ENCODE data around the gene TMEM79. TPM values are rescaled to one million over a fixed set of nuclear protein-coding genes. Genes with fewer than 3 reads are reported as not detected.
A peak's percentile ranks its signal among the peaks of the same experiment; 100 is the strongest.

Gene TMEM79
- total RNA-seq, 1 experiment from 2014 or later, result 8.1 TPM

GRCh38 chr1:156241311-156241811 lies 42.8 kb upstream of the TMEM79 start:
- H3K4me3 Mint-ChIP-seq (ENCODE audit: unreplicated experiment), result no peak overlapping the region
- intact Hi-C loops (cut with micrococcal nuclease), result no loop called here
- H3K27ac Mint-ChIP-seq (ENCODE audit: low read depth, unreplicated experiment), result peak overlapping the region; percentile 42
- no TSS peak for BruUV-seq (replicated peaks)
- TF ChIP-seq CTCF (IDR thresholded peaks at IDR 0.05; ENCODE audit: unreplicated experiment), result no peak
- no peaks in the 10 kb centered on the region for H3K9me3 Mint-ChIP-seq (ENCODE audit: unreplicated experiment)
- CTCF ChIA-PET, result interaction anchor here (1.2 to 3.5 kb wide), 2 partner anchors 16 to 151 kb away, joined by 5 to 19 read pairs; no protein-coding TSS in a partner anchor
- H3K4me1 Mint-ChIP-seq (ENCODE audit: insufficient read depth, unreplicated experiment), result peaks cover 22% of the 10 kb centered on the region
- POLR2A ChIA-PET, result interaction anchor here (0.7 to 2.5 kb wide), 13 partner anchors 8 to 99 kb away, joined by 3 to 14 read pairs (median 4); partner anchors contain the start of gene PMF1
- no peaks in the 10 kb centered on the region for H3K27me3 Mint-ChIP-seq (ENCODE audit: insufficient read depth, unreplicated experiment)
- DNase-seq (ENCODE audit: unreplicated experiment), result peak; percentile 91
- H3K36me3 Mint-ChIP-seq (ENCODE audit: insufficient read depth, unreplicated experiment), result peaks cover 37% of the 10 kb centered on the region

GRCh38 chr1:156241926-156242325 lies 42.2 kb upstream of the TMEM79 start, which contains the start of gene BGLAP:
BGLAP (plus strand) TSS chr1:156242184; CDS start chr1:156242232, 48 bp downstream.
- ChIA-PET POLR2A (interaction anchor here (0.5 to 2.5 kb wide), 11 partner anchors 9 to 94 kb away, joined by 3 to 14 read pairs (median 4); partner anchors contain the start of gene PMF1), CTCF (interaction anchor here (0.5 to 3.5 kb wide), 3 partner anchors 16 to 152 kb away, joined by 3 to 19 read pairs (median 5); partner anchors contain the start of gene SLC25A44)
- no TSS peak for BruUV-seq (replicated peaks)
- no peak for DNase-seq (ENCODE audit: unreplicated experiment)
- TF ChIP-seq CTCF (IDR thresholded peaks at IDR 0.05; ENCODE audit: unreplicated experiment), result no peak
- H3K9me3 Mint-ChIP-seq (ENCODE audit: unreplicated experiment), result no peaks in the 10 kb centered on the region
- H3K4me3 Mint-ChIP-seq (ENCODE audit: unreplicated experiment), result no peak within 1 kb of the TSS
- peaks cover 22% of the 10 kb centered on the region for H3K4me1 Mint-ChIP-seq (ENCODE audit: insufficient read depth, unreplicated experiment)
- peaks cover 32% of the 10 kb centered on the region for H3K36me3 Mint-ChIP-seq (ENCODE audit: insufficient read depth, unreplicated experiment)
- peak within 1 kb of the TSS; percentile 42 for H3K27ac Mint-ChIP-seq (ENCODE audit: low read depth, unreplicated experiment)
- H3K27me3 Mint-ChIP-seq (ENCODE audit: insufficient read depth, unreplicated experiment), result no peaks in the 10 kb centered on the region
- intact Hi-C loops (cut with micrococcal nuclease), result no loop called here

GRCh38 chr1:156242738-156243137 lies 41.4 kb upstream of the TMEM79 start:
- Mint-ChIP-seq H3K27ac (ENCODE audit: low read depth, unreplicated experiment) (no peak overlapping the region), H3K36me3 (ENCODE audit: insufficient read depth, unreplicated experiment) (peaks cover 29% of the 10 kb centered on the region)
- CTCF ChIA-PET, result interaction anchor here (0.6 to 3.5 kb wide), 4 partner anchors 15 to 350 kb away, joined by 3 to 19 read pairs (median 5); no protein-coding TSS in a partner anchor

More at GRCh38 chr1:156242738-156243137, 41.4 kb upstream of the TMEM79 start:
- no peak for DNase-seq (ENCODE audit: unreplicated experiment)
- H3K9me3 Mint-ChIP-seq (ENCODE audit: unreplicated experiment), result no peaks in the 10 kb centered on the region
- TF ChIP-seq CTCF (IDR thresholded peaks at IDR 0.05; ENCODE audit: unreplicated experiment), result no peak
- no peaks in the 10 kb centered on the region for H3K27me3 Mint-ChIP-seq (ENCODE audit: insufficient read depth, unreplicated experiment)
- peaks cover 30% of the 10 kb centered on the region for H3K4me1 Mint-ChIP-seq (ENCODE audit: insufficient read depth, unreplicated experiment)
- BruUV-seq (replicated peaks), result no TSS peak
- POLR2A ChIA-PET, result interaction anchor here (0.5 to 2.5 kb wide), 3 partner anchors 10 to 50 kb away, joined by 3 to 14 read pairs (median 4); no protein-coding TSS in a partner anchor
- no peak overlapping the region for H3K4me3 Mint-ChIP-seq (ENCODE audit: unreplicated experiment)
- intact Hi-C loops (cut with micrococcal nuclease), result no loop called here

Data from MCF 10A (cell line).